CD4-positive, CD25-positive, alpha-beta regulatory T cell (primary cell): ENCODE measurements around the gene NRP1. TPM values are rescaled to one million over a fixed set of nuclear protein-coding genes. Genes with fewer than 3 reads are reported as not detected.

Source experiments
- ATAC-seq, 2 donors: fragments of 150-1000 bp; cut with Tn5 transposase; one replicate each; pipeline ENCODE4 v1.10.0; 2021; ENCODE audit warnings: low read depth in 2 of 2, moderate number of reproducible peaks in 2 of 2, moderate library complexity in 1 of 2
- DNase-seq, 3 donors: peaks; one replicate each; pipeline versions ENCODE4 v3.0.0 to v3.0.0-alpha.2; 2012 to 2022; ENCODE audit warnings: mixed read lengths in 1 of 3
- H3K27ac ChIP-seq: one replicate; pipeline ENCODE4 v1.7.0; 2013; ENCODE audit warnings: mild to moderate bottlenecking, low read length; ENCODE audit not compliant: insufficient read depth, poor library complexity, severe bottlenecking
- H3K27me3 ChIP-seq: one replicate; pipeline ENCODE4 v1.7.0; 2013; ENCODE audit warnings: low read length; ENCODE audit not compliant: control insufficient read depth, insufficient read depth
- H3K36me3 ChIP-seq: one replicate; pipeline ENCODE4 v1.7.0; 2013; ENCODE audit warnings: mild to moderate bottlenecking, low read length, moderate library complexity; ENCODE audit not compliant: control insufficient read depth, insufficient read depth
- H3K4me1 ChIP-seq: 2 replicates; pipeline ENCODE4 v1.7.0; 2013; ENCODE audit warnings: mild to moderate bottlenecking, low read length; ENCODE audit not compliant: insufficient read depth, control insufficient read depth, poor library complexity, severe bottlenecking
- H3K4me3 ChIP-seq: one replicate; pipeline ENCODE4 v1.7.0; 2013; ENCODE audit warnings: low read depth, mild to moderate bottlenecking, low read length, moderate library complexity
- H3K9me3 ChIP-seq, 2 experiments: 1 replicate in 1 of 2; 2 replicates in 1 of 2; pipeline ENCODE4 v1.7.0; 2013; ENCODE audit warnings: low read length in 2 of 2, mild to moderate bottlenecking in 1 of 2, moderate library complexity in 1 of 2; ENCODE audit not compliant: control insufficient read depth in 2 of 2
- H3K27ac Mint-ChIP-seq, 3 donors: one replicate each; pipeline ENCODE4 v1.8.0; 2020 to 2022; ENCODE audit warnings: mild to moderate bottlenecking in 3 of 3, mixed read lengths in 3 of 3, moderate library complexity in 2 of 3
- H3K27me3 Mint-ChIP-seq: one replicate; pipeline ENCODE4 v1.8.0; 2022; ENCODE audit warnings: mild to moderate bottlenecking, mixed read lengths
- H3K36me3 Mint-ChIP-seq: one replicate; pipeline ENCODE4 v1.8.0; 2020; ENCODE audit warnings: mixed read lengths
- H3K4me1 Mint-ChIP-seq, 4 donors: one replicate each; pipeline ENCODE4 v1.8.0; 2020 to 2022; ENCODE audit warnings: mixed read lengths in 4 of 4, mild to moderate bottlenecking in 1 of 4
- H3K4me3 Mint-ChIP-seq, 4 donors: one replicate each; pipeline ENCODE4 v1.8.0; 2020 to 2022; ENCODE audit warnings: mild to moderate bottlenecking in 4 of 4, mixed read lengths in 4 of 4, moderate library complexity in 3 of 4
- H3K9me3 Mint-ChIP-seq, 7 donors: one replicate each; pipeline ENCODE4 v1.8.0; 2020 to 2022; ENCODE audit warnings: mixed read lengths in 7 of 7, mild to moderate bottlenecking in 3 of 7, moderate library complexity in 2 of 7
- polyA plus RNA-seq, 4 donors: library from polyadenylated mRNA; unstranded; fragments of 300-500 nt; fragmentation: Illumina TruSeq; gene quantifications; one replicate each; pipeline ENCODE4 v1.2.3, GENCODE V29; 2021
- total RNA-seq: library from RNA; stranded (reverse); gene quantifications from one replicate; pipeline ENCODE4 v1.2.3, GENCODE V29; 2022

Gene NRP1
- total and polyA plus RNA-seq, 5 donors from 2014 or later, result 0.05 TPM; not detected in 4

DNA sequence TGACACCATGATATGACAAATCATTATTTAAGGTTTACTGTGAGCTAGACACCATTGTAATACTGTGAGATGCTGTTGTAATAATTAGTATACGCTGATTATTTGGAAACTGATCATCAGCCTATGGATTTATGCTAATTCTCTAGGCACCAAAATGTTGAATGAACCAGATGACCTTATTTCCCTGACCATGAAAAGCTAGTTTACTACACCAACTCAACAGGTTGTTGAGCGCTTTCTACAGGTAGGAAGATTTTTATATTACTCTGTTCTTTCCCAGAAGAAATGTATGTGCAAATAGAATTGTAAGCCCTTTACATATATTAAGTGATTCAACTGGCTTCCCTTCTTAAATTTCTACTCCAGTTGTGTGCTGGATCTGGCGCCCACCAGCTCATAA lies 6.2 kb downstream of the NRP1 start:
- no peak for ATAC-seq
- Histone ChIP-seq H3K27me3 (peaks cover 46% of the 10 kb centered on the region), H3K9me3 (no peaks in the 10 kb centered on the region), H3K27ac (no peak overlapping the region), H3K4me1 (peaks cover 3% of the 10 kb centered on the region), H3K36me3 (no peaks in the 10 kb centered on the region), H3K4me3 (no peak overlapping the region)
- Mint-ChIP-seq H3K27ac (no peak overlapping the region), H3K4me1 (peaks cover 0 to 13% (median 2%) of the 10 kb centered on the region in 4 donors), H3K36me3 (no peaks in the 10 kb centered on the region), H3K27me3 (peaks cover 79% of the 10 kb centered on the region), H3K4me3 (no peak overlapping the region), H3K9me3 (no peaks in the 10 kb centered on the region)
- no peak for DNase-seq

DNA sequence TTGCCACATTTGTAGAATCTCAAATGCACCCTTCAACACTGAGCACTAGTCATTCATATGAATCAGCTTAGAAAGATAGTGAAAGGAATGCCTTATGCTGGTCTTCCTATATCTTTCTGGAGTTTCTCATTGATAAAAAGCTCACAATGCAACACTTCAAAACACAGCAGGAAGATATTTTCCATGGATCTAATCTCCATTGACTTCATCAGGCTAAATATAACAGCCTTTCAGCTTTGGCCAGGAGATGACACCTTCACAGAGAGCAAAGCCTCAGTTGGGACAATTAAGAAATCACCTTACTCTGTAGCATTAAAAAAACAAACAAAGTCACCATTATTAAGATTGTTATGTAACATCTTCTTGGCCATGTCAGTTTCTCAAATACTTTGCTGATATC lies 6.7 kb downstream of the NRP1 start:
- Histone ChIP-seq H3K36me3 (no peaks in the 10 kb centered on the region), H3K4me1 (peaks cover 3% of the 10 kb centered on the region), H3K27me3 (peaks cover 41% of the 10 kb centered on the region), H3K4me3 (no peak overlapping the region), H3K9me3 (no peaks in the 10 kb centered on the region), H3K27ac (no peak overlapping the region)
- H3K27me3 Mint-ChIP-seq, result peaks cover 75% of the 10 kb centered on the region
- H3K9me3 Mint-ChIP-seq, result no peaks in the 10 kb centered on the region
- peaks cover 0 to 11% (median 2%) of the 10 kb centered on the region in 4 donors for H3K4me1 Mint-ChIP-seq
- ATAC-seq (no peak), DNase-seq (no peak)
- H3K36me3 Mint-ChIP-seq, result no peaks in the 10 kb centered on the region
- H3K27ac Mint-ChIP-seq, result no peak overlapping the region
- H3K4me3 Mint-ChIP-seq, result no peak overlapping the region

DNA sequence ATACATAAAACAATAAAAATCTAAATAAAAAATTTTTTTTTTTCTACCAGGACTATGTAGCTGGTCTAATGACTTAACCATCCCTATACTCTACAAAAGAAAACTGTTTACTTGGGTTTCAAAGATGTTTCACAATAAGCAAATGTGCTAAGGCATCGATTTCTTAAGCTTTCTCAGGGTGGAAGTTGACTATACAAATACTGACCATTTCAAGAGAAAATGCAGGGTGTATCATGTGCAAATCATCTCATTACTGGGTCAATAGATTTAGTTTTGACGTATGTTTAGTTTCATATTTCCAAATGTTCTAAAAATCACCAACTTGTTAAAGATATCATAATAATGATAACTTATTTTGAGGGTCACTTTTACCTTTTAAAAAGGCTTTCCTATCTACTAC lies 7.5 kb downstream of the NRP1 start:
- DNase-seq (no peak), ATAC-seq (no peak)
- Mint-ChIP-seq H3K27ac (no peak overlapping the region), H3K36me3 (no peaks in the 10 kb centered on the region), H3K27me3 (peaks cover 67% of the 10 kb centered on the region), H3K4me1 (peaks cover 0 to 11% (median 2%) of the 10 kb centered on the region in 4 donors), H3K4me3 (no peak overlapping the region), H3K9me3 (no peaks in the 10 kb centered on the region)
- H3K4me1 ChIP-seq, result peaks cover 3% of the 10 kb centered on the region
- H3K27me3 ChIP-seq, result peaks cover 33% of the 10 kb centered on the region
- no peaks in the 10 kb centered on the region for H3K36me3 ChIP-seq
- no peaks in the 10 kb centered on the region for H3K9me3 ChIP-seq
- no peak overlapping the region for H3K4me3 ChIP-seq
- no peak overlapping the region for H3K27ac ChIP-seq

DNA sequence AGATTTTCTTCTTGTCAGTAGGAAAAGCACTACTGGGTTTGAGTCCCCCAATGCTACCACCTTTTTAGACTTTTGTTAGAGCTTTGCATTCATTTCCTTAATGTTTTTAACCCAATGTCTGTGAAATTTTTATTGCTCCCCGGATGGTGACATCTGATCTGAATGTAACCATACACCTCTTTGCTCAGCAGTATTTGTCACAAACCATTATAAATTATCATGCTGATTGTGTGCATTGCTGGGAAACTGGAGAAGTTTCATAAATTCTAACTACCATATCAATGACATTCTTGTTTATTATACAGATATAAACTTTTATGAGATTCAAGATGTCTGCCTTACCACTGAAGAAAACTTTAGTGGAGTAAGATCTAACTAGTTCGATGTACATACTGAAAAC lies 8.5 kb downstream of the NRP1 start:
- H3K36me3 Mint-ChIP-seq, result no peaks in the 10 kb centered on the region
- H3K27ac ChIP-seq, result no peak overlapping the region
- H3K4me1 Mint-ChIP-seq, result peaks cover 0 to 7% (median 1%) of the 10 kb centered on the region in 4 donors
- H3K4me3 ChIP-seq, result no peak overlapping the region
- ATAC-seq (no peak), DNase-seq (no peak)
- H3K36me3 ChIP-seq, result no peaks in the 10 kb centered on the region
- no peak overlapping the region for H3K4me3 Mint-ChIP-seq
- no peak overlapping the region for H3K27ac Mint-ChIP-seq
- H3K9me3 Mint-ChIP-seq, result no peaks in the 10 kb centered on the region
- peaks cover 3% of the 10 kb centered on the region for H3K4me1 ChIP-seq
- peaks cover 66% of the 10 kb centered on the region for H3K27me3 Mint-ChIP-seq
- peaks cover 24% of the 10 kb centered on the region for H3K27me3 ChIP-seq
- no peaks in the 10 kb centered on the region for H3K9me3 ChIP-seq

DNA sequence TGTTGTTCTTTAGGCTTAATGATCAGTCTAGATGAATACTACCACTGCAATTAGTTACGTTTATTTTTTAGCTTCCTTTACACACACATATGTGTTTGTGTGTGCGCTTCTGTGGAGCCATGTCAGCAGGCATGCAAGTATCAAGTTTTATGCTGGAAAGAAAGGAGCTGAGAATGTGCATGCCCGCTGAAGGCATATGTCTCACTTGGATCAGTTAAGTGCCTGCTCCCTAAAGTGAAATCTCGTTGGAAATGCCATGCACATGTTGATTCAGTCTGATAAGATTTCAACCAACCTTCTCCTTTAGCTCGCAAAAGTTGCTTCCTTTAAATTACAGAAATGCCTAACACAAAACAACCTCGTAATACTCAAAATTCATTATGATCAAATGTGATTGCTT lies 10.7 kb downstream of the NRP1 start:
- Histone ChIP-seq H3K9me3 (no peaks in the 10 kb centered on the region), H3K36me3 (no peaks in the 10 kb centered on the region), H3K4me3 (no peak overlapping the region), H3K4me1 (no peaks in the 10 kb centered on the region), H3K27me3 (peaks cover 17% of the 10 kb centered on the region), H3K27ac (no peak overlapping the region)
- H3K36me3 Mint-ChIP-seq, result no peaks in the 10 kb centered on the region
- no peak overlapping the region for H3K27ac Mint-ChIP-seq
- DNase-seq (no peak), ATAC-seq (no peak)
- peaks cover 0 to under 1% (median 0%) of the 10 kb centered on the region in 7 donors for H3K9me3 Mint-ChIP-seq
- peaks cover 44% of the 10 kb centered on the region for H3K27me3 Mint-ChIP-seq
- peaks cover 0 to 2% (median 0%) of the 10 kb centered on the region in 4 donors for H3K4me1 Mint-ChIP-seq
- no peak overlapping the region for H3K4me3 Mint-ChIP-seq

DNA sequence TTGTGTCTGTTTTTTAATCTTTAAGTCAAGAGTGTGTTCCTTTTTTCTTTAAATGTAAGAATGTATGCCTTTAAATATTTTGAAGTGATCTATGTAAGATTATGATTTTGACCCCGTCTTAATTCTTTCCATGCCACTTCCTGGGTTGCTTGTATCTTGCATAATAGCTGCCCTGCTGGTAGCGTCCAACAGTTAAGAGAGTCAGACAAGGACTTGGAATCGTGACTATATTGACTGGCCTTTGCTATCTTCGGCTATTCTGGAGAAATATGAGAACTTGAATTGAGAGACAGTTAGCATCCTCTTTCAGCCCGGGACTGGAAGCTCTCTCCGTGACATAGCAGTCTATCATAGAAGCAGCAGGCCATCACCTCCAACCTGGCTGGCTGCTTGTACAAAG lies 13.0 kb downstream of the NRP1 start:
- H3K4me1 ChIP-seq, result no peaks in the 10 kb centered on the region
- DNase-seq (no peak), ATAC-seq (no peak)
- H3K36me3 ChIP-seq, result no peaks in the 10 kb centered on the region
- Mint-ChIP-seq H3K36me3 (no peaks in the 10 kb centered on the region), H3K27ac (no peak overlapping the region), H3K9me3 (peaks cover 0 to 4% (median 0%) of the 10 kb centered on the region in 7 donors), H3K27me3 (peaks cover 29% of the 10 kb centered on the region), H3K4me1 (peaks cover 0 to 2% (median 0%) of the 10 kb centered on the region in 4 donors), H3K4me3 (no peak overlapping the region)
- H3K4me3 ChIP-seq, result no peak overlapping the region
- no peak overlapping the region for H3K27ac ChIP-seq
- peaks cover 7% of the 10 kb centered on the region for H3K27me3 ChIP-seq
- H3K9me3 ChIP-seq, result no peaks in the 10 kb centered on the region

DNA sequence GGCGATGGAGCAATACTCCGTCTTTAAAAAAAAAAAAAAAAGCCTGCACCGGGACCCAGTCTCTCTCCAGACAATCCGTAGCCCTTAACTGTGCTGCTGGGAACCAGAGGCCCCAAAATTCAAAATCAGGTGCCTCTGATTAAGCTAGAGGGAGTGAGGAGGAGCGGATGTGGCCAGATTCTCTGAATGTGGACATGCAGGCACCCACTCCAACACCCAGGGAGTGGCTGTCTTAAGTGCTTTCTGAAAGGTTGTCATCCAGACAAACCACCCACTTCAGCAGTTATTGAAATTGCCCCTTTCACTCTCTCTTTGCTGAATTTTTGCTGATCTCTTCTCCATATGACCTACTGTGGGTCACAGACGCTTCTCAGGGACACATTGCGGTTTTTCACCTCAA lies 14.2 kb downstream of the NRP1 start:
- Histone ChIP-seq H3K36me3 (no peaks in the 10 kb centered on the region), H3K4me1 (no peaks in the 10 kb centered on the region), H3K27me3 (no peaks in the 10 kb centered on the region), H3K9me3 (no peaks in the 10 kb centered on the region), H3K27ac (no peak overlapping the region), H3K4me3 (no peak overlapping the region)
- Mint-ChIP-seq H3K9me3 (peaks cover 0 to 4% (median 0%) of the 10 kb centered on the region in 7 donors), H3K4me3 (no peak overlapping the region), H3K36me3 (no peaks in the 10 kb centered on the region), H3K4me1 (peaks cover 0 to 2% (median 0%) of the 10 kb centered on the region in 4 donors), H3K27ac (no peak overlapping the region), H3K27me3 (peaks cover 36% of the 10 kb centered on the region)
- no peak for ATAC-seq
- DNase-seq, result no peak

DNA sequence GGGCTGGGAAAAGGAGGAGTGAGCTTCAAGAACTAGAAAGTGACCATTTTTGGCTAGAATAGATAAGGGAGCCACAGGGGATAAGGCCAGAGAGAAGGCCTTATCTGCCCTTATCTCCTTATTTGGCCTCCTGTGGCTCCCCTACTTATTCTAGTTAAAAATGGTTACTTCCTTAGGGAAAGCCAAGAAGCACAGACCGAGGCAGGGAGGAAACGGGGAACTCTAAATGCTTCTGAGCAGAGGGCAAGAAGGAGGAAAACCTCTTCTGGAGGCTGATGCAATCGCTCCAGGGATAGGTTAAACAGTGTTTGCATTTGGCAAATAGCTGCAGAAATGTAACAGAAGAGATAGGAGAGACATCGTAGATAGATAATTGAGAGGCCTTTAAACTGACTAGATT lies 18.6 kb downstream of the NRP1 start:
- Mint-ChIP-seq H3K27ac (no peak overlapping the region), H3K27me3 (peaks cover 28% of the 10 kb centered on the region), H3K36me3 (no peaks in the 10 kb centered on the region), H3K4me3 (no peak overlapping the region), H3K4me1 (peaks cover 0 to 2% (median 0%) of the 10 kb centered on the region in 4 donors), H3K9me3 (peaks cover 0 to 4% (median 0%) of the 10 kb centered on the region in 7 donors)
- no peak for DNase-seq
- Histone ChIP-seq H3K9me3 (no peaks in the 10 kb centered on the region), H3K27ac (no peak overlapping the region), H3K4me3 (no peak overlapping the region), H3K36me3 (no peaks in the 10 kb centered on the region), H3K4me1 (no peaks in the 10 kb centered on the region), H3K27me3 (peaks cover under 1% of the 10 kb centered on the region)
- ATAC-seq, result no peak
